NB4 (cell line): ENCODE results near the gene SLC25A36.

ENCODE experiments used
- DNase-seq: peaks from one replicate; pipeline ENCODE4 v3.0.0; 2010; ENCODE audit warnings: low read depth
- H3K4me3 ChIP-seq: one replicate; pipeline ENCODE4 v1.5.1; 2011; ENCODE audit warnings: mild to moderate bottlenecking, low read depth, low read length, moderate library complexity
- MYC ChIP-seq: IDR thresholded peaks from 2 replicates; pipeline ENCODE4 v1.6.1; 2011; ENCODE audit warnings: low read depth, low read length
- POLR2A ChIP-seq: IDR thresholded peaks from 2 replicates; pipeline ENCODE4 v1.6.1; 2011; ENCODE audit warnings: mild to moderate bottlenecking; ENCODE audit not compliant: insufficient read length; ENCODE audit errors: extremely low read depth
- TF ChIP-seq, protein P1 (sequence below): IDR thresholded peaks from one replicate; pipeline ENCODE4 v1.5.1; 2012; ENCODE audit warnings: low read depth, low read length
- TF ChIP-seq, protein P2 (sequence below): IDR thresholded peaks from 2 replicates; pipeline ENCODE4 v1.6.1; 2011; ENCODE audit warnings: low read depth, low read length

The SLC25A36 gene

DNA sequence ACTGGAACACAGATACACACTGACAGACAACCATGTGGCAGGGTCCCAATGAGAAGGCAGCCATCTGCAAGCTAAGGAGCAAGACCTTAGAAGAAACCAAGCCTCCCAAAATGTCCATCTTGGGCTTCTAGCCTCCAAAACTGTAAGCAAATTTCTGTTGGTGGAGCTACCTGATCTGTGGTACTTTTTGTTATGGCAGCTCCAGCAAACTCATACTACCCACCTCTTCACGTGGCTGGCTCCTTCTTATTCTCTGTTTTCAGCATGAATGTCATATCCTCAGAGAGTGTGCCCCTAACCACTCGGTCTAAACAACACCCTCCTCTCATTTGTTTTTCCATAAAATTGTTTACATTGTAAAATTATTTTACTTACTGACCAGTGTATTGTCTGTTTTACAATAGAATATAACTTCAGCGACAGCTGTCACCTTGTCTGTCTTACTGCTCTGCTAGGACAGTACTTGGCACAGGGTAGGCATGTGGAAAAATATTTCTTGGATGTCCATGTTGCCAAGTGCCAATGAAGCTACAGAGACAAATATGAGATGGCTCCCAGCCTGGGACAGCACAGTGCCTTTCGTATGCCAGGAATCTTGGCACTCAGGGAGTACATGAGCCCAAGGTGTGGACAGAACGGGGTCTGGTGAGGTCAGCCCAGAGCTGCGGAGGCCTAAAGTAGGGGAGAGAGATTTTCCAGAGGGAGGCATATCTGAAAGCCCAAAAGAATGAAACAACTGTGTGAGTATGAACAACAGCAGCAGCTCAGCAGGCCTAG, 17.4 kb upstream of the SLC25A36 start:
- DNase-seq, result no peak
- H3K4me3 ChIP-seq, result no peak overlapping the region
- TF ChIP-seq, protein P1, sequence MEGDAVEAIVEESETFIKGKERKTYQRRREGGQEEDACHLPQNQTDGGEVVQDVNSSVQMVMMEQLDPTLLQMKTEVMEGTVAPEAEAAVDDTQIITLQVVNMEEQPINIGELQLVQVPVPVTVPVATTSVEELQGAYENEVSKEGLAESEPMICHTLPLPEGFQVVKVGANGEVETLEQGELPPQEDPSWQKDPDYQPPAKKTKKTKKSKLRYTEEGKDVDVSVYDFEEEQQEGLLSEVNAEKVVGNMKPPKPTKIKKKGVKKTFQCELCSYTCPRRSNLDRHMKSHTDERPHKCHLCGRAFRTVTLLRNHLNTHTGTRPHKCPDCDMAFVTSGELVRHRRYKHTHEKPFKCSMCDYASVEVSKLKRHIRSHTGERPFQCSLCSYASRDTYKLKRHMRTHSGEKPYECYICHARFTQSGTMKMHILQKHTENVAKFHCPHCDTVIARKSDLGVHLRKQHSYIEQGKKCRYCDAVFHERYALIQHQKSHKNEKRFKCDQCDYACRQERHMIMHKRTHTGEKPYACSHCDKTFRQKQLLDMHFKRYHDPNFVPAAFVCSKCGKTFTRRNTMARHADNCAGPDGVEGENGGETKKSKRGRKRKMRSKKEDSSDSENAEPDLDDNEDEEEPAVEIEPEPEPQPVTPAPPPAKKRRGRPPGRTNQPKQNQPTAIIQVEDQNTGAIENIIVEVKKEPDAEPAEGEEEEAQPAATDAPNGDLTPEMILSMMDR, result no peak
- TF ChIP-seq POLR2A (no peak), MYC (no peak)
- TF ChIP-seq, protein P2, sequence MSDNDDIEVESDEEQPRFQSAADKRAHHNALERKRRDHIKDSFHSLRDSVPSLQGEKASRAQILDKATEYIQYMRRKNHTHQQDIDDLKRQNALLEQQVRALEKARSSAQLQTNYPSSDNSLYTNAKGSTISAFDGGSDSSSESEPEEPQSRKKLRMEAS, result no peak

DNA sequence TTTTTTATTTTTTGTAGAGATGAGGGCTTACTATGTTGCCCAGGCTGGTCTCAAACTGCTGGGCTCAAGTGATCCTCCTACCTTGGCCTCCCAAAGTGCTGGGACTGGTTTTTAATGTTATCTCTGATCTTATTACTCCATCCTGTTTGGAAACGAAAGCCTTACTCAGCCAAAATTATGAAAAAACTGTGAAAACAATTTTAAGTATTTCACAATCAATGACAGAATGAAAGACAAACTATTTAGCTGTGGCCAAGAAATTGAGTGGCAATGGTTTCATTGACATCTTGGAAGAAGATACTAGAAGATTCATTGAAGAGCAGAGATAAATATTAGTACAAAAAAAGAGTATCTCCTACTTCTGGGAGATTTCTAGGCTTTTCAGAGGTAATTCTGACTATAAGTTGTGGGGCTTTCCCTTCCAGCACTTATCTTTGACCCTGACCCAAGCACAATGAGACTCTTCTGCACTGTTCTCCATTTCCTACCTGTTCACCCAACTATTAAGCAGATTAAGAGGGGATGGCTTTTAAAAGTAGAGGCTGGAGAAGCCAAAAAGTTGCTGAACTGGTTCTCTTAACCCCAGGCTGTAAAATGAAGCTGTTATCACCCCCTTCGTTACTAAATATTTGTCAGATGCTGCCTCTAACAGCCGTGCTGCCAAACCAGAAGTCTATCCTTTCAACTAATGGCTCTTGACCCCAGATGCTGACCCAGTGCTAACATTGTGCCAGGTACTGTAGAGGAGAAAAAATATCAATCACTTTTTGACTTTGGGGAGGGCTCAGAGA, 14.2 kb upstream of the SLC25A36 start:
- H3K4me3 ChIP-seq, result no peak overlapping the region
- TF ChIP-seq, protein P1, result no peak
- TF ChIP-seq, protein P2, result no peak
- no peak for TF ChIP-seq POLR2A
- no peak for TF ChIP-seq MYC
- no peak for DNase-seq

DNA sequence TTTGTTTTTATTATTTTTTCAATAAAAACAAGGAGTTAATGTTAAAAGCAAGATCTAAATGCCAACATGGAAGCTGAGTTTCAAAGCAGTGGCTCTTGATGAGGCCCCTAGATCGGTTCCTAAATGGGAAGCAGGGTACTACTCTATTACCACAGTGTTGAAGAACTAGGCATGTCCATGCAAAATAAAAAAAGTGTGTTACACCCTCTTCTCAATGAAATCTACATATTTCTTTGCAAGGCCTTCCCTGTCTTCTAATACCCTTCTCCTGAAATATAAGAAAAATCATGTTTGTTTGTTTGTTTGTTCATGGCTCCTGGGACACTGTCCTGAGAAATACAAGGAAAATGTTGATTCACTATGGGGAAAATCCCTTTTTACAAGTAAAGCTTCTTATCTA, 12.2 kb upstream of the SLC25A36 start:
- H3K4me3 ChIP-seq, result no peak overlapping the region
- TF ChIP-seq, protein P2, result no peak
- TF ChIP-seq, protein P1, result no peak
- TF ChIP-seq POLR2A (no peak), MYC (no peak)
- DNase-seq, result no peak

DNA sequence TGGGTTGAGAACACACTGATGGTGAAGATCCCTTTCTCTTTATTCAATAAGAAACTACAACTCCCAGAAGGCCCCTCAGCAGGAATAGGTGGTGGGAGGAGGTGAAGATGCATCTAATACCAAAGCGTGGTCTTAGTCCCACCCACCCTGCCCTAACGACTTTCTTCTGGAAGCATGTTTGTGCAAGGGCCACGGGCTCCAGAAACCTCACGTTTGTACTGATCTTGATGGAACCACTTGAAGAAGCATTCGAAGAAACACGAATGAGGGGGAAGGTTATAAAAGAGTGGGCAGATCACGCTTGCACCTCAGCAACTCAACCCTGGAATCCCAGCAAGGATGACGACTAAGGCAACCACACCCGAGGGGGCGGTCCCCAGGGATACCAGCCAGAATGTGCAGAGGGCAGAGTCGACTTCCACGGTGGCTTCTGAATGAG, 10.6 kb upstream of the SLC25A36 start:
- DNase-seq, result no peak
- no peak overlapping the region for H3K4me3 ChIP-seq

DNA sequence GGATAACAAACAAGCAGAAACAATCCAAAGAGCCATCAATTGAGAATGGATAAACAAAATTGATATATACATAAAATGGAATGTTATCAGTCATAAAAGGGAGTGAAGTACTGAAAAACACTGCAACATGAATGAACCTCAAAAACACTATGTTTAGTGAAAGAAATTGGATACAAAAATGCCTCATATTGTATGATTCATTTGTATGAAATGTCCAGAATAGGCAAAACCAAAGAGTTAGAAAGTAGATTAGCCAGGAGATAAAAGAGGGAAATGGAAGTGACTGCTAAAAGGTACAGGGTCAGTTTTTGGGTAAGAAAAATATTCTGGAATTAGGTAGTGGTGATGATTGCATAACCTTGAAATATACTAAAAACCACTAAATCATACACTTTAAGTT, 9.8 kb upstream of the SLC25A36 start:
- no peak for DNase-seq
- no peak for TF ChIP-seq MYC
- TF ChIP-seq, protein P2, result no peak
- TF ChIP-seq, protein P1, result no peak
- TF ChIP-seq POLR2A, result no peak
- H3K4me3 ChIP-seq, result no peak overlapping the region

More for the DNA sequence above, 10.6 kb upstream of the SLC25A36 start:
- TF ChIP-seq POLR2A (no peak), MYC (no peak)
- TF ChIP-seq, protein P2, result no peak
- TF ChIP-seq, protein P1, result no peak
